Measurements from ENCODE around the gene SDCBP2.

DNA sequence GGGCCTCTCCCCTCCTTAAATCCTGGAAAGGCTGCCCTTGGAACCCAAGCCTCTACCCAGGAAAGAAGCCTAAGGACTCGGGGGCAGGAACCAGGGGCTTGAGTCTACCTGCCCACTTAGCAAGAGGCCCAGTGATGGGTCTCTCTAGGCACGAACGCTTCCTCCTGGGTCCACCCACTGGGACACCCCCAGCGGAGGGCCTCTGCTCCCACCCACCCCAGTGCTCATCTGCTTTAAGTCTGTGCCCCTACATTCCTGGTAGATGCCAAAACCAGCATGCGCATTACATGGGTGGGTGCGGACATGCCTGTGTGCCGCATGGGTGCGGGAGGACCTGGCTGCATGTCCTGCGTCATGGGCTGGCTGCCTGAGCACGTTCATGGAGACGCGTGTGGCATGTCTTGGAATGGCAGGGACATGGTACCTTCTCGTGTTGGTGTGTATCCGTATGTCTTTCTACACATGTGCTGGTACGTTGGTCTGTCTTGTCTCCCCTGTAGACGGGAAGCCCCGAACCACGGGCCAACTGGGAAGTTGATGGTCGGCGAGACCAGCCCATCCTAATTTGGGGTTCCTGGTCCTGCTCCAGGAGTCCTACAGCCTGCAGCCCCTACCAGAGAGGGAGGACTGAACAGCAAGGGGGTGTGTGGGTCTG is 33.5 kb downstream of the SDCBP2 start:
- TF ChIP-seq, protein P1, sequence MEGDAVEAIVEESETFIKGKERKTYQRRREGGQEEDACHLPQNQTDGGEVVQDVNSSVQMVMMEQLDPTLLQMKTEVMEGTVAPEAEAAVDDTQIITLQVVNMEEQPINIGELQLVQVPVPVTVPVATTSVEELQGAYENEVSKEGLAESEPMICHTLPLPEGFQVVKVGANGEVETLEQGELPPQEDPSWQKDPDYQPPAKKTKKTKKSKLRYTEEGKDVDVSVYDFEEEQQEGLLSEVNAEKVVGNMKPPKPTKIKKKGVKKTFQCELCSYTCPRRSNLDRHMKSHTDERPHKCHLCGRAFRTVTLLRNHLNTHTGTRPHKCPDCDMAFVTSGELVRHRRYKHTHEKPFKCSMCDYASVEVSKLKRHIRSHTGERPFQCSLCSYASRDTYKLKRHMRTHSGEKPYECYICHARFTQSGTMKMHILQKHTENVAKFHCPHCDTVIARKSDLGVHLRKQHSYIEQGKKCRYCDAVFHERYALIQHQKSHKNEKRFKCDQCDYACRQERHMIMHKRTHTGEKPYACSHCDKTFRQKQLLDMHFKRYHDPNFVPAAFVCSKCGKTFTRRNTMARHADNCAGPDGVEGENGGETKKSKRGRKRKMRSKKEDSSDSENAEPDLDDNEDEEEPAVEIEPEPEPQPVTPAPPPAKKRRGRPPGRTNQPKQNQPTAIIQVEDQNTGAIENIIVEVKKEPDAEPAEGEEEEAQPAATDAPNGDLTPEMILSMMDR (IDR thresholded peaks at IDR 0.05; ENCODE audit: insufficient read depth, low read depth, low read length): no peak
- no peak for TF ChIP-seq EZH2 (IDR thresholded peaks at IDR 0.05; ENCODE audit: insufficient read depth, low read length)

Data from astrocyte (in vitro differentiated cells and primary cell).